ELF-1 (cell line): ENCODE measurements around the gene PRKAA2.

ENCODE experiments used
- DNase-seq: peaks from one replicate; pipeline ENCODE4 v3.0.0-alpha.2; 2016; ENCODE audit warnings: low read depth, low spot score

Gene PRKAA2

GRCh38 chr1:56712150-56712549 is 67.0 kb downstream of the PRKAA2 start:
- DNase-seq, result no peak

- DNase-seq, result no peak
Measured at GRCh38 chr1:56713112-56713511, 68.0 kb downstream of the PRKAA2 start.

GRCh38 chr1:56715156-56715555 is 70.0 kb downstream of the PRKAA2 start:
- no peak for DNase-seq

DNA sequence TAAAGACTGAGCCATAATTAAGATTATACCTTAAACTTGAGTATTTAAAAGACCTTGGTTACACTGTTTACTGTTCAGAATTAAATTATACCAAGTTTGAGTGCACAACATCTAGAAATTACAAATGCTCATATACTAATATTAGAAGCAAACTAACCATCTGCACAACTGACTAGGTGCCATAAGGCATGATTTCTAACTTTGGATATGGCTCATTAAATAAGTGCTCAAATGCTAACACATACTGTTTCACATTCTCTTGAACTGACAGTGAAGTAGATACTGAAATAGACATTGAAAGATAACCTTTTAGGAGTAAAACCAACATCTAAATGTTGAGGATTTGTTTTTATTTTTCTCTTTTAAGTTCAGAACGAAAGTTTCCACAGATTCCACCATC is 74.1 kb downstream of the PRKAA2 start:
- DNase-seq, result no peak

DNA sequence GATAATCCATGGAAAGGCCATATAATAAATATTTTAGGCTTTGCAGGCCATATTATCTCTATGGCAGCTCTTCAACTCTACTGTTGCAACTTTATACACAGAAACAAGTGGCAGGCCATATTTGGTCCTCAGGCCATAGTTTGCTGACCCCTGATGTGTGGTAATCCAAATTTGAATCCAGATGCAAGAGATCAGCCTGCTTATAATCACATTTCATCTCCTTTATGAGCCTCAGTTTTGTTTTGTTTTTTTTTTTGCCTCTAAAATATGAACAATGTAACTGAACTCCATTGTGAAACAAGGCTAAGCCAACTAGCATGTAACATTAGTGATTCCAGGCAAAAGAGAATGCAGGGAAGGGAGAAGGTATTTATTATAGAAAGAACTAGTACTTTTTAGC is 81.6 kb downstream of the PRKAA2 start:
- DNase-seq, result no peak

- DNase-seq, result no peak
Measured at GRCh38 chr1:56728964-56729363, 83.8 kb downstream of the PRKAA2 start.

- DNase-seq, result no peak
Measured at GRCh38 chr1:56745231-56745630, 100.1 kb downstream of the PRKAA2 start.

- DNase-seq, result no peak
Measured at GRCh38 chr1:56754708-56755479, 109.8 kb downstream of the PRKAA2 start.

GRCh38 chr1:56755911-56756310 is 110.8 kb downstream of the PRKAA2 start:
- DNase-seq, result no peak

DNA sequence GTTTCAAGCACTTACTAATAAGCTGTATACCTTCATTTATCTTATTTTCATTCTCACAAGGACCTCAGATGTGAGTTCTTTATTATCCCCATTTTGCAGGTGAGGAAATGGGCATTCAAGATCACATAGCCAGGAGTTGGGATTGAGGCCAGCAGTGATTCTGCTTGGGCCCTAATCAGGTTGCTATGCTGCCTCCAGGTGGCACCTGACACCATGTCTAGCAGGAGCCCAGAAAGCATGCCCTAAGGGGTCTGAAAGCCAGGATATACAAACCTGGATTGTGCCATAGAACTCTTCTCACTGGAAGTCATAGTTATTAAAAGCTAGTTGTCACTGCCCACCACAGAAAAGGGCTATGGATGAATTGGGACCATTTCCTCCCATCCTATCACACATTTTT is 113.0 kb downstream of the PRKAA2 start:
- DNase-seq, result peak; percentile 64

DNA sequence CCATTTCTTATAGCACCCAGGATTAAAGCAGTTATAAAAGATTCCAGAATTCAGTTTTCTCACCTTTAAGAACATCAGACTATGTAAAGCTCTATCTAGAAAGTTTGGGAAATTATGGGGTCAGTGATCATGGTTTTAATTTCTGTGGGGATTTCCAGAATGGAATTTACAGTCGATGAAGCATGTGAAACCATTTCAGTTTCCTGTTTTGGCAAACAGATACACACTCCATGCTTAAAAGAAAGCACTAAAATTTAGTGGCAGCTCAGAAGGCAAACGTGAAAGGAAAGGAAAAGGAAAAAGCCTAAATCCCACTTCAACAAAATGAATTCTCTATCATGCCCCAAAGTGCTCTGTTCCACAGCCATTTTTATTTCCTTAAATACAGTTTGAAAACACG is 113.7 kb downstream of the PRKAA2 start:
- no peak for DNase-seq
